K562 (cell line): ENCODE measurements around the gene C16orf96. TPM values are rescaled to one million over a fixed set of nuclear protein-coding genes. Genes with fewer than 3 reads are reported as not detected.

ENCODE experiments used
- ATAC-seq: fragments of 200-7000 bp; cut with Tn5 transposase; 3 replicates; pipeline ENCODE4 v1.9.1; 2020; ENCODE audit warnings: moderate library complexity
- BruUV-seq: library from RNA; stranded (reverse); fragments of 400-500 nt; replicated peaks from 2 replicates; lab custom pipeline; 2021; lab: Mats Ljungman, UMichigan
- CTCF ChIA-PET: fragments of 300-600 bp; formaldehyde crosslinking; extraction: SDS; loops from one replicate; lab custom pipeline; 2021; ENCODE audit warnings: low intra/inter-chr PET ratio; lab: Yijun Ruan, JAX
- POLR2A ChIA-PET: fragments of 300-600, 350-650 bp; sonication (Branson Sonifier 250); formaldehyde crosslinking; extraction: SDS; loops from one replicate; lab custom pipeline; 2021; ENCODE audit warnings: antibody characterized with exemption, inconsistent platforms; lab: Yijun Ruan, JAX
- DNase-seq, 4 experiments: peaks; one replicate each; pipeline versions ENCODE4 v3.0.0 to v3.0.0-alpha.2; 2011 to 2018; ENCODE audit warnings: low spot score in 3 of 4, mixed read lengths in 3 of 4; ENCODE audit errors: extremely low read depth in 1 of 4
- FAIRE-seq: peaks from 2 replicates; lab custom pipeline; 2011; peaks lifted over from hg19 to GRCh38; lab: Jason Lieb, UNC
- H2AFZ ChIP-seq: 2 replicates; pipeline ENCODE4 v1.6.0; 2011; ENCODE audit warnings: low read depth, low read length, control low read depth, inconsistent platforms
- H3K27ac ChIP-seq: fragments of 200-600 bp; 3 replicates; pipeline ENCODE4 v1.8.0; 2011; ENCODE audit warnings: low read depth, mild to moderate bottlenecking, control low read depth, inconsistent platforms, low read length, moderate library complexity, mixed read lengths; ENCODE audit errors: extremely low read depth
- H3K27me3 ChIP-seq, 2 experiments: fragments of 300-600 bp in 1 of 2; 2 replicates in 1 of 2; 3 replicates in 1 of 2; pipeline versions ENCODE4 v1.6.0 to v1.8.0; 2011; ENCODE audit warnings: inconsistent platforms in 2 of 2, low read length in 2 of 2, mild to moderate bottlenecking in 1 of 2, mixed read lengths in 1 of 2, moderate library complexity in 1 of 2; ENCODE audit not compliant: control insufficient read depth in 2 of 2, insufficient read depth in 2 of 2
- H3K36me3 ChIP-seq: fragments of 300-600 bp; 3 replicates; pipeline ENCODE4 v1.8.0; 2011; ENCODE audit warnings: mild to moderate bottlenecking, low read length, inconsistent platforms; ENCODE audit not compliant: control insufficient read depth, insufficient read depth
- H3K4me1 ChIP-seq, 2 experiments: fragments of 200-600 bp in 1 of 2; replicated peaks in 1 of 2; 2 replicates in 1 of 2; 3 replicates in 1 of 2; pipeline versions ENCODE4 v1.5.1 to v1.8.0; 2011; ENCODE audit warnings: inconsistent platforms in 2 of 2, low read length in 2 of 2, mild to moderate bottlenecking in 1 of 2, mixed read lengths in 1 of 2, moderate library complexity in 1 of 2; ENCODE audit not compliant: control insufficient read depth in 2 of 2, insufficient read depth in 2 of 2
- H3K4me2 ChIP-seq: 2 replicates; pipeline ENCODE4 v1.6.1; 2011; ENCODE audit warnings: low read length, control low read depth, inconsistent platforms, mixed read lengths; ENCODE audit not compliant: insufficient read depth
- H3K4me3 ChIP-seq: fragments of 200-600 bp; sonication (generic), shearing (Covaris generic); 2 replicates; pipeline ENCODE4 v1.5.1; 2016; ENCODE audit warnings: control low read depth, inconsistent platforms
- H3K79me2 ChIP-seq: fragments of 200-600 bp; 3 replicates; pipeline ENCODE4 v1.8.0; 2011; ENCODE audit warnings: low read length, inconsistent platforms; ENCODE audit not compliant: control insufficient read depth, insufficient read depth
- H3K9ac ChIP-seq, 2 experiments: 2 replicates each; pipeline versions ENCODE4 v1.6.0 to v1.6.1; 2011; ENCODE audit warnings: low read depth in 2 of 2, low read length in 2 of 2, control low read depth in 1 of 2, inconsistent platforms in 1 of 2, mild to moderate bottlenecking in 1 of 2, mixed read lengths in 1 of 2; ENCODE audit not compliant: insufficient read depth in 1 of 2
- H3K9me1 ChIP-seq: one replicate; pipeline ENCODE4 v1.6.0; 2011; ENCODE audit warnings: inconsistent platforms, mild to moderate bottlenecking, low read length, moderate library complexity; ENCODE audit not compliant: control insufficient read depth, insufficient read depth
- H3K9me3 ChIP-seq: replicated peaks from 2 replicates; pipeline ENCODE4 v1.5.1; 2011; ENCODE audit warnings: low read depth, low read length, inconsistent platforms; ENCODE audit not compliant: control insufficient read depth, insufficient read depth
- H4K20me1 ChIP-seq: replicated peaks from 2 replicates; pipeline ENCODE4 v1.6.1; 2011; ENCODE audit warnings: low read length, inconsistent platforms, mixed read lengths; ENCODE audit not compliant: control insufficient read depth, insufficient read depth
- BHLHE40 ChIP-seq: IDR thresholded peaks from 2 replicates; pipeline ENCODE4 v1.6.1; 2011; ENCODE audit warnings: low read length, improper control_type of control experiment
- CEBPB ChIP-seq: fragments of 450-650 bp; IDR thresholded peaks from 2 replicates; pipeline ENCODE4 v1.6.1; 2016; ENCODE audit warnings: missing genetic modification characterization, missing compliant biosample characterization
- DACH1 ChIP-seq: fragments of 450-650 bp; IDR thresholded peaks from 2 replicates; pipeline ENCODE4 v1.6.1; 2018; ENCODE audit not compliant: partially characterized antibody
- FUS ChIP-seq: fragments of 200-400 bp; formaldehyde crosslinking; optimal IDR thresholded peaks from 2 replicates; pipeline ENCODE3; 2017; ENCODE audit warnings: low read depth, low read length
- NRF1 ChIP-seq, 2 experiments: fragments of 450-650 bp; IDR thresholded peaks in 1 of 2; conservative IDR thresholded peaks in 1 of 2; 2 replicates each; pipeline ENCODE4 v1.6.1; 2014; ENCODE audit warnings: mild to moderate bottlenecking in 2 of 2
- PYGO2 ChIP-seq: fragments of 450-650 bp; IDR thresholded peaks from 2 replicates; pipeline ENCODE4 v1.6.1; 2016; ENCODE audit warnings: mild to moderate bottlenecking, missing genetic modification characterization, moderate library complexity, missing compliant biosample characterization
- RFX1 ChIP-seq: fragments of 450-650 bp; IDR thresholded peaks from 2 replicates; pipeline ENCODE4 v1.6.1; 2016; ENCODE audit warnings: mild to moderate bottlenecking, moderate library complexity
- ZNF695 ChIP-seq: fragments of 450-650 bp; formaldehyde crosslinking; IDR thresholded peaks from 2 replicates; pipeline ENCODE4 v1.4.0; 2020; ENCODE audit warnings: mild to moderate bottlenecking, moderate library complexity
- WGBS: fragments of 100-300 bp; shearing (Covaris generic); methylation state at CpG from one replicate; pipeline ENCODE4 v1.1.6; 2016; ENCODE audit warnings: low coverage, mixed read lengths; ENCODE audit not compliant: insufficient coverage; ENCODE audit errors: missing lambda C conversion rate; 5-methylcytosine and 5-hydroxymethylcytosine counted together
- in situ Hi-C: fragments of 300-500 bp; cut with MboI; formaldehyde crosslinking; loops from 4 replicates; pipeline ENCODE4 v1.15.0; 2018; ENCODE audit warnings: inconsistent platforms, mixed read lengths
- intact Hi-C: fragments of 100-400 bp; cut with micrococcal nuclease; formaldehyde crosslinking; loops from 2 replicates; pipeline ENCODE4 v1.14.2; 2022
- polyA plus RNA-seq, 8 experiments: library from polyadenylated mRNA; depleted of rRNA in 4 of 8; stranded (reverse) in 5 of 8; unstranded in 3 of 8; fragments of >200 nt; fragmentation: Nextera tagmentation in 2 of 8; fragmentation: Illumina TruSeq in 1 of 8; extraction: Ambion mirVana in 2 of 8; extraction: Trizol in 1 of 8; gene quantifications; 2 replicates each; pipeline versions ENCODE4 v1.2.1 to v1.2.3, GENCODE V29; 2011 to 2014; ENCODE audit warnings: inconsistent platforms in 1 of 8, missing spikeins in 1 of 8
- total RNA-seq, 7 experiments: library from RNA; depleted of rRNA in 6 of 7; stranded (reverse); fragments of >200 nt in 6 of 7; fragmentation: Illumina TruSeq in 2 of 7; extraction: Trizol in 2 of 7; gene quantifications; 2 replicates each; pipeline versions ENCODE4 v1.2.1 to v1.2.3, GENCODE V29; 2011 to 2021; ENCODE audit warnings: low replicate concordance in 1 of 7
- TF ChIP-seq, protein P1 (sequence below), 2 experiments: IDR thresholded peaks; 2 replicates each; pipeline ENCODE4 v1.6.1; 2011; ENCODE audit warnings: borderline replicate concordance in 1 of 2, control low read depth in 1 of 2, low read depth in 1 of 2, low read length in 1 of 2, mild to moderate bottlenecking in 1 of 2, mixed read lengths in 1 of 2, moderate library complexity in 1 of 2; ENCODE audit not compliant: insufficient read depth in 1 of 2, insufficient read length in 1 of 2, poor library complexity in 1 of 2, severe bottlenecking in 1 of 2; ENCODE audit errors: extremely low read depth in 1 of 2

Gene C16orf96
- total and polyA plus RNA-seq, 9 of the 15 experiments (the other 6 are each of a cell fraction or from before 2014, with no cell fraction given): not detected

DNA sequence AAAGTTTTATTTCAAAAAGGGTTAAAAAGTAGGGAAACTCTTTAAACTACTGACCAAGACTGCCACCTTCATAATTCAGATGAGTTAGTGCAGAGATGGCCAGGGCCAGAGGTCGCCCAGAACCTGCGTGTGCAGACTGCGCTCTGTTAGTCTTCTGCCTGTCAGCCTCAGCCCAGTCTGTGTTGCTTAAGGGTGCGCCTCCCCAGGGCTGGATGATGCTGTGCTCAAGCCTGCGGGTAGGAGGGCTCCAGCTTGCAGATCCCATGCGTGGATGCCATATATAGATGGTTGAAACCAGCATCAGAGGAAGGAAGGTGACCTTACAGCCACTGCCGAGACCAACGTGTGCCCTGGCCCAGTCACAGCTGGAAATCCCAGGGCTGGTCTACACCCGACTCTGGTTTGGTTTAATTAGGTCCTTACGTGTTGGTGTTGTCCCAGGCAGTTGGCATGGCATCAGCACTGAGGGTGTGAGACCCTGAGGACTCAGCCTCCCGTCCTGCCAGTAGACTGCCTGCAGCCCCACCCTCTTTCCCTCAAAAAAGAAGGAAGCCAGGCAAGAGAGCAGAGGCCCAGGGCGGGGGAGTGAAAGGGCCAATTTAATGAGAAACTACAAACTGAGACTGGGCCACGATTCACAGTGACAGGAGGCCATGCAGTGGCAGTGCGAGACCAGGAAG, 45.3 kb upstream of the C16orf96 start:
- 84% methylated on average over 13 of the region's 14 CpGs for WGBS
- peaks cover 70% of the 10 kb centered on the region; the same call in 2 of the 3 replicates for H3K36me3 ChIP-seq
- intact Hi-C loops (no loop called here), in situ Hi-C loops (loop anchor here (10.0 kb wide), 1 partner anchor 444 kb away; the partner anchor contains the start of gene SEC14L5)
- H4K20me1 ChIP-seq: 0 out of 2 replicates have a peak, but pooled peaks cover 3% of the 10 kb centered on the region
- peaks cover 0 to 14% of the 10 kb centered on the region in 2 experiments; a peak in 2 of 5 replicates for H3K4me1 ChIP-seq
- POLR2A ChIA-PET: interaction anchor here (1.1 to 1.4 kb wide), 2 partner anchors 10 to 42 kb away, joined by 3 to 5 read pairs; no protein-coding TSS in a partner anchor
- no peak overlapping the region for H3K27ac ChIP-seq
- CTCF ChIA-PET: no interaction called here
- H3K27me3 ChIP-seq: no peaks in the 10 kb centered on the region
- no peak for DNase-seq
- no peaks in the 10 kb centered on the region for H3K9me1 ChIP-seq
- no peak for ATAC-seq
- no peak overlapping the region for H3K4me3 ChIP-seq
- no peak for FAIRE-seq
- peak overlapping the region in 1 of 2 experiments; percentile 15; a peak in 1 of 4 replicates for H3K9ac ChIP-seq
- no peak overlapping the region for H3K4me2 ChIP-seq
- no peaks in the 10 kb centered on the region for H3K9me3 ChIP-seq
- H3K79me2 ChIP-seq: no peaks in the 10 kb centered on the region
- no TSS peak for BruUV-seq
- H2AFZ ChIP-seq: no peak overlapping the region
- TF ChIP-seq, protein P1, sequence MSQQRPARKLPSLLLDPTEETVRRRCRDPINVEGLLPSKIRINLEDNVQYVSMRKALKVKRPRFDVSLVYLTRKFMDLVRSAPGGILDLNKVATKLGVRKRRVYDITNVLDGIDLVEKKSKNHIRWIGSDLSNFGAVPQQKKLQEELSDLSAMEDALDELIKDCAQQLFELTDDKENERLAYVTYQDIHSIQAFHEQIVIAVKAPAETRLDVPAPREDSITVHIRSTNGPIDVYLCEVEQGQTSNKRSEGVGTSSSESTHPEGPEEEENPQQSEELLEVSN (IDR thresholded peaks at IDR 0.05; ENCODE audit: borderline replicate concordance in 1 of 2, extremely low read depth in 1 of 2, insufficient read depth in 1 of 2, insufficient read length in 1 of 2, low read depth in 1 of 2, low read length in 1 of 2, poor library complexity in 1 of 2, severe bottlenecking in 1 of 2): no peak
- no peak for TF ChIP-seq BHLHE40
- TF ChIP-seq DACH1: no peak
- TF ChIP-seq ZNF695: no peak
- no peak for TF ChIP-seq CEBPB (tag)
- no peak for TF ChIP-seq RFX1
- no peak for TF ChIP-seq PYGO2 (tag)
- no peak for TF ChIP-seq NRF1 (conservative IDR thresholded peaks at IDR 0.05 in 1 of 2, IDR thresholded peaks at IDR 0.05 in 1 of 2)
- TF ChIP-seq FUS: no peak
